ENCODE results near the gene GABRG3.

- no peak for TF ChIP-seq POLR2A (IDR thresholded peaks at IDR 0.05; ENCODE audit: low read depth)
- TF ChIP-seq, protein P1, sequence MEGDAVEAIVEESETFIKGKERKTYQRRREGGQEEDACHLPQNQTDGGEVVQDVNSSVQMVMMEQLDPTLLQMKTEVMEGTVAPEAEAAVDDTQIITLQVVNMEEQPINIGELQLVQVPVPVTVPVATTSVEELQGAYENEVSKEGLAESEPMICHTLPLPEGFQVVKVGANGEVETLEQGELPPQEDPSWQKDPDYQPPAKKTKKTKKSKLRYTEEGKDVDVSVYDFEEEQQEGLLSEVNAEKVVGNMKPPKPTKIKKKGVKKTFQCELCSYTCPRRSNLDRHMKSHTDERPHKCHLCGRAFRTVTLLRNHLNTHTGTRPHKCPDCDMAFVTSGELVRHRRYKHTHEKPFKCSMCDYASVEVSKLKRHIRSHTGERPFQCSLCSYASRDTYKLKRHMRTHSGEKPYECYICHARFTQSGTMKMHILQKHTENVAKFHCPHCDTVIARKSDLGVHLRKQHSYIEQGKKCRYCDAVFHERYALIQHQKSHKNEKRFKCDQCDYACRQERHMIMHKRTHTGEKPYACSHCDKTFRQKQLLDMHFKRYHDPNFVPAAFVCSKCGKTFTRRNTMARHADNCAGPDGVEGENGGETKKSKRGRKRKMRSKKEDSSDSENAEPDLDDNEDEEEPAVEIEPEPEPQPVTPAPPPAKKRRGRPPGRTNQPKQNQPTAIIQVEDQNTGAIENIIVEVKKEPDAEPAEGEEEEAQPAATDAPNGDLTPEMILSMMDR (IDR thresholded peaks at IDR 0.05): no peak
- TF ChIP-seq EP300 (IDR thresholded peaks at IDR 0.05): no peak
Observed at GRCh38 chr15:27408428-27408827, 437.4 kb downstream of the GABRG3 start.
